Loucy (cell line): Measurements from ENCODE around the gene PRRC2A.

Experiments
- CTCF ChIP-seq: fragments of 200-600 bp; sonication (generic); conservative IDR thresholded peaks from 2 replicates; pipeline ENCODE4 v1.5.1; 2014; ENCODE audit warnings: mild to moderate bottlenecking, antibody characterized with exemption, low read length
- EZH2phosphoT487 ChIP-seq: fragments of 200-600 bp; IDR thresholded peaks from 2 replicates; pipeline ENCODE4 v1.6.1; 2018; ENCODE audit warnings: antibody characterized with exemption, mild to moderate bottlenecking, moderate library complexity, borderline replicate concordance

GRCh38 chr6:31630177-31630934 is 9.8 kb downstream of the PRRC2A start:
- TF ChIP-seq CTCF (no peak), EZH2phosphoT487 (no peak)
